8988T (cell line): ENCODE data around the gene GMNN.
"Not testable (repeated sequence)": the region's sequence is repeated elsewhere in the genome, so short reads cannot be mapped to it uniquely, and the experiment has no call there.

Source experiments
- DNase-seq: peaks from one replicate; pipeline ENCODE4 v3.0.0; 2011

The GMNN gene

DNA sequence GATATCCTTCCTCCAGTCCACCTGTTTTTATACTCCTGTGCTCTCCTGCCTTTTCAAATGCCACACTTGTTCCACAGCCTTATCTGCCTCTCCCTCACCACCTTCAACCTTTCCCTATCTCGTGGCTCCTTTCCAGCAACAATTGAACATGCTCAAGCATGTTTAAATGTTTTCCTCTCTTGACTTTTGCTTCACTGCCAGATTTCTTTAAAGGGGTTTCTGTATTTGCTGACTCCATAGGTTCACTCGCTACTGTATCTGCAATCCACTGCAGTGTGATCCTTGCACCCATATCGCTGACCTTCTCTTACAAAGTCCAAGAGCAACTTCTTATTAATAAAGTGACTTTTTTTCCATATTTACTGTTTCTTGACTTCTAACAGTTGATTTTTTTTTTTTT is 11.2 kb upstream of the GMNN start:
- no peak for DNase-seq

DNA sequence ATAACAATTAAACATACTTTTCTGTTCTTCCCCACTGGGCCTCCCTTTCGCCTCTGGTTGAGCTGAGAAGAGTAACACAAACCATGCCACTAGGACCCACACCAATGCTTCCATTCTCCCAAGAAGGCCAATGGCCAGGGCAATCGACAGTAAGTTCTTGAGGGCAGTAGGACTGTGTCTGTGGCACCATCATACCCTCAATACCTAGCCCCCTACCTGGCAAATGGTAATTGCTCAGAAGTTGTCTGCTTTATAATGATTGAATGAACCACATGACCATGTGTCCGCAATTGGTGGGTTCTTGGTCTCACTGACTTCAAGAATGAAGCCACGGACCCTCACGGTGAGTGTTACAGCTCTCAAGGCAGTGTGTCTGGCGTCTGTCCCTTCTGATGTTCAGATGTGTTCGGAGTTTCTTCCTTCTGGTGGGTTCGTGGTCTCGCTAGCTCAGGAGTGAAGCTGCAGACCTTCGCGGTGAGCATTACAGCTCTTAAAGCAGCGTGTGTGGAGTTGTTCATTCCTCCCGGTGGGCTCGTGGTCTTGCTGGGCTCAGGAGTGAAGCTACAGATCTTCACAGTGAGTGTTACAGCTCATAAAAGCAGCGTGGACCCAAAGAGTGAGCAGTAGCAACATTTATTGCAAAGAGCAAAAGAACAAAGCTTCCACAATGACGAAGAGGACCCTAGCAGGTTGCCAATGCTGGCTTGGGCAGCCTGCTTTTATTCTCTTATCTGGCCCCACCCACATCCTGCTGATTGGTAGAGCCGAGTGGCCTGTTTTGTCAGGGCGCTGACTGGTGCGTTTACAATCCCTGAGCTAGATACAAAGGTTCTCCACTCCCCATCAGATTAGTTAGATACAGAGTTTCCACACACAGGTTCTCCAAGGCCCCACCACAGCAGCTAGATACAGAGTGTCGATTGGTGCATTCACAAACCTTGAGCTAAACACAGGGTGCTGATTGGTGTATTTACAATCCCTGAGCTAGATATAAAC is 9.6 kb upstream of the GMNN start:
- not testable (repeated sequence) for DNase-seq

DNA sequence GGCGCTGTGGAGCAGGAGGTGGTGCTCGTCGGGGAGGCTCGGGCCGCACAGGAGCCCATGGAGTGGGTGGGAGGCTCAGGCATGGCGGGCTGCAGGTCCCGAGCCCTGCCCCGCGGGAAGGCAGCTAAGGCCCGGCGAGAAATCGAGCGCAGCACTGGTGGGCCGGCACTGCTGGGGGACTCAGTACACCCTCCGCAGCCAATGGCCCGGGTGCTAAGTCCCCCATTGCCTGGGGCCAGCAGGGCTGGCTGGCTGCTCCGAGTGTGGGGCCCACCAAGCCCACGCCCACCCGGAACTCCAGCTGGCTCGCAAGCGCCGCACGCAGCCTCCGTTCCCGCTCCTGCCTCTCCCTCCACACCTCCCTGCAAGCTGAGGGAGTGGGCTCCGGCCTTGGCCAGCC is 8.8 kb upstream of the GMNN start:
- not testable (repeated sequence) for DNase-seq

DNA sequence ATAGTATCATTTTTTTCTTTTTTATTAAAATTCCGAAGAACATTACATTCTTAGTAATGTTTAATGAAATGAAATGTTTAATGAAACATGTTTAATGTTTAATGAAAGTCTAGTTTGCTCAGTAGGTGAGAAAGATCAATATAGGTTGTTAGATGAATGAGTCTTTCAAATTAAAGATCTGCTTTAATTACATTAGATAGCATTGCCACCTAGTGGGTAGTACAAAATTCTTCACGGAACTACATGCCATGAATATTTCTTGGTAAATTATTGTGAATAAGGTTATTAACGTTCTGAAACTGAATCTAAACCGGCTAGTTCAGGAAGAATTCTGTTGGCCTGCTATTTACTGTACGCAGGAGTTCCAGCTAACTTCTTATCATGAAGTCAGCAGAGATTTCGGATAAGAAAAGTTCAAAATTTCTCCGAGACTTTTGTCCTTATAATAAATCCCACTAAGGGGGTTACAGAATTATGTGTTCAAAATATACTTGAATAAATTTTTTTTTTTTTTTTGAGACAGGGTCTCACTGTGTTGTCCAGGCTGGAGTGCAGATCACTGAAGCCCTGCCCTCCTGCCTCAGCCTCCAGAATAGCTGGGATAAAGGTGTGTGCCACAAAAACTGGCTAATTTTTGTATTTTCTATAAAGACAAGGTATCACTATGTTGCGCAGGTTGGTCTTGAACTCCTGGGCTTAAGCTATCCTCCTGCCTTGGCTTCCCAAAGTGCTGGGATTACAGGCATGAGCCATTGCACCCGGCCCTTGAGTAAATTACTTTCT is 7.9 kb upstream of the GMNN start:
- DNase-seq, result no peak

DNA sequence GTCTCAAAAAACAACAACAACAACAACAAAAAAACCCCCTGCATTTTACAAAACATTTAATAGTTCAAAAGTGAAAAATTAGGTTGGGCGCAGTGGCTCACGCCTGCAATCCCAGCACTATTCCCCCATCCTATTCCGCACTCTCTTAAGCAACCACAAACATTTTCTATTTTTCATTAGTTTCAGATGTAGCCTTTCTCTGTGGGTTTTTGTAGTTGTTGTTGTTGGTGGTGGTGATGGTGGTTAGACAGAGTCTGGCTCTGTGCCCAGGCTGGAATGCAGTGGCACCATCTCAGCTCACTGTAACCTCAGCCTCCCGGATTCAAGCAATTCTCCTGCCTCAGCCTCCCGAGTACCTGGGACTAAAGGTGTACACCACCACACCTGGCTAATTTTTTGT is 6.4 kb upstream of the GMNN start:
- DNase-seq, result no peak

DNA sequence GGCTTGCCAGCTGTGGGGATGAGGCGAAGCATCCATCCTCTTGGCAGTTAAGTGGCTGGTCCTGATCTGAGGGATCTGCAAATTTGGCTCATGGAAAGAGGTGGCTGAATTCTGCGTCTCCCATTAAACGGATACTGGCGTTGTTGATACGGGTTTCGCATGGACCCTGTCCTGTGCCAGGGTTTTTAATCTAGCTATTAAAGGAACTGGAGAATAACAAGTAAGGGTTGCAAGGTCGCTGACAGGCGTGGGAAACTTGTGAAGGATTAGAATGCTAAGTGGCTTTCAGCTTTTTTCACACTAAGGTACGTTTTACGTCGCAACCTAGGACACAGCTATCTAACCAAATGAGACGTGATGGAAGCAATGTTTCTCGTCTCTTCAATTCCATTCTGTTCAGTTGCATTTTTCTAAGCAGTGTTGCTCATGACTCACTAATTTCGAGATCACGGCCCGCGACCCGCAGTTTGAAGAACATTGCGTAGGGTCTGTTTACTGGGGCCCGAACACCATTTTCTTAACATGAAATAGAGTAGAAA is 852 bp downstream of the GMNN start:
- DNase-seq, result no peak

DNA sequence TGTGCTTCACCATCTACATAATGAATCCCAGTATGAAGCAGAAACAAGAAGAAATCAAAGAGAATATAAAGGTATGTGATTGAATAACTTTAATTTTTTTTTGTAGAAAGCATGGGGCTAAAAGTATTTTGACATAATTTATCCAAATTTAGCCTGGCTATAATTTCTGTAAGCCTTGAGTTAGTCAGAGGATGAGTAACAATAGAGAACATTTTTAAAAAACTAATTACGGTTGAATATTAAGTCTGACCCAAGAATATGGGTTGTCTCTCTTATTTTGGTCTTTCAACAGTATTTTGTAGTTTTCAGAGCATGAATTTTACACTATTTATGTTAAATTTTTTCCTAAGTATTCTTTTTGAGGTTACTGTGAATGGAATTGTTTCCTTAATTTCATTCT is 2.5 kb downstream of the GMNN start:
- DNase-seq, result no peak

DNA sequence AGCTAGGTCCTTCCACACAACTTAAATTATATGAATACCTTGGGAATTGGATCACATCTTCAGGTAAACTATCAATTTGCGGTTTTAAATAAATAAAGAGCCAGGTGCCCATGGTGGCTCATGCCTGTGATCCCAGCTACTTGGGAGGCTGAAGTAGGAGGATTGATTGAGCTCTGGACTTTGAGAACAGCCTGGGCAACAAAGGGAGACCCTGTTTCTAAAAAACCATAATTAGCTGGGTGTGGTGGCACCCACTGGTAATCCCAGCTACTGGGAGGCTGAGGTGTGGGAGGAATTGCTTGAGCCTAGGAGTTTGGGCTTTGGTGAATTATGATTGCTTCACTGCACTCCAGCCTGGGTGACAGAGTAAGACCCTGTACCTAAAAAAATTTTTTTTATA is 3.4 kb downstream of the GMNN start:
- no peak for DNase-seq

DNA sequence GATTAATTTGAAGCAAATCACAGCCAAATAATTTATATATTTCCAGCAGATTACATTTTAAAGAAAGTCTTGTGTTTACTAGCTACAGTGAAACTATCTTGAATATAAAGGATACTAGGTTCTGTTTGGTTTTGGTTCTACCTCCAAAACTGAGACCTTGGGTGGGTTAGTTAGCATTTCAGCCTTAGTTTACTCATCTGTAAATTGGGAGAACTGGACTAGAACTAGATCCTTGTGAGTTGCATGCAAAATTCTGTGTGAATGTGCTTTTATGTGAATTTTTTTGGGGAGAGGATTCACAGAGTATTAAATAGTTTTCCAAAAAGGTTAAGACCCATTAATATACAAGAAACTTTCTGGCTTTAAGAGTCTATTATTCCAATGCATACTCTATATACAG is 4.1 kb downstream of the GMNN start:
- no peak for DNase-seq

DNA sequence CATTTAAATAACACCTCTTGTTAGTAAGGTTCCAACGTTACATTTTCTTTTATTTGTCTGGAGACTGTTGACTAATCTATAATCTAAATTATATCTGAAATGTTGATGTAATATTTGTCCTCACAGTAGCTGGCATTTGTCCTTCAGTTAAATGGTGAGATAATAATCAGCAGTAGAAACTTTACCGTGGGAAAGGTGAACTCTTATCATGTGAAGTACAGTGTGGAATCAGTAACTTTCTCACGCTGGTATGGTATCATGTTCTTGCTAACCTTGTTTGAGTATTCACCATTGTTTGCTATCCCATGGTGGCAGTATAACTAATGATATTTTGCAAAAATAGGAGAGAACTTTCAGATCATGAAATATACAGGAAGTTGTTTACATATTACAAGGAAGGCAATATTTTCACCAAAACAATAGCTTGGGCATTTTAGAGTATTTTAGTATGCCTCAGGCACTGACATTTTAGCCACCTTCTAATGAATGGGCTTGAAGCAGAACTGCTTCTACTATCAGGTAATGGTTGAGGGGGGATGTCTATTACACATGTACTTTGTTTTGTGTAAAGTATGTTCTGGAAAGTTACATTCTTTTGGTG is 4.8 kb downstream of the GMNN start:
- no peak for DNase-seq

DNA sequence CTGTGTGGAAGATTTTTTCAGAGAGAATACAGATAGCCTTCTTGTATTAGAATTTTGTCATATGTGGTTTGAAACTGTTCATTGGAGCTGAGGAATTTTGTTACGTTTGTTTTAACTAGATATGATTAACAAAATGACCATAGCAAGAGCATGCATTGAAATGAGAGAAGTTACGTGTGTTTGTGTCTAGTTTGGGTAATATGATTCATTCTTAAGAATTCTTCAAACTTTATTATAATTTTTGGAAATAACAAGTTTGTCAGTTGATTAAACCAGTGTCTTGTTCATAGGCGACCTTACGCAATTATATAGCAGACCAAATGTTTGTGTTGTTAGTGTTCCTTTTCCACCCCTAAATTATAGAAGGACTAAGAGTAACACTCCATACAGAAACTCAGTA is 5.5 kb downstream of the GMNN start:
- DNase-seq, result no peak

DNA sequence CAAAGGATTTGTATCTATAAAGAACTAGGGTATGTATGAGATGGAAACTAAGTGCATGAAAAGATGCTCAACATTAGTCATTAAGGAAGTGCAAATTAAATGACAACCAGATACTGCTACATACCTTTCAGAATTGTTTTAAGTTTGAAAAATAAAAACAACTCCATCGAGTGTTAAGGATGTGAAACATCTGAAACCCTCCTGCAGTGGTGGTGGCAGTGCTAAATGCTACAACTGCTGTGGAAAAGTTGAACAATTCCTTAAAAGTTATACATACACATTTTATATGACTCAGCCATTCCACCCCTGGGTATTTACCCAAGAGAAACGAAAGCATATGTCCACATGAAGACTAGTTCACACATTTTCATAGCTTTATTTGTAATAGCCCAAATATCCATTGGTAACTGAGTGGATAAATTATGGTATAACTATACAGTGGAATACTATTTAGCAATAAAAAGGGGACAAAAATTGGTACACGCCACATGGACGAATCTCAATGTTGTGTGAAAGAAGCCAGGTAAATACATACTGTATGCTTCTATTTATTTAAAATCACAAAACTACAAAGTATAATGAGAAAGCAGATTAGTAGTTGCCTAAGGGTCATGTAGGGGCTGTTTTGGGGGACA is 13.4 kb downstream of the GMNN start:
- no peak for DNase-seq

DNA sequence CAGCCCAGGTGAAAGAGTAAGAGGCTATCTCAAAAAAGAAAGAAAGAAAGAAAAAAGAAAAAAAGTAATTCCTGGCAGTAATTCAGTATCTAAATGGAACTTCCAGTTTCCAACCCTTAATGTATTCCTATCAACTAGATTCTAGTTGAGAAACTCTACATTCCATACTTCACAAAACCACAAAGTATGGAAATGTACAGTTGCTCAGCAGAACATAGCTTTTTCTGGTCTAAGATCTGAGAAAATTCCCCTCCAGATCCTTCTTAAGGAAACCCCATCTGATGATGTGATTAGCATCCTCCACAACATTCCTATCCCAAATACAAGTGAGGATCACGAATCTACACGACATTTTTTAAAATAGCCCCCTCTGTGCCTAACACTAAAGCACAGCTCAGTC is 20.4 kb downstream of the GMNN start:
- DNase-seq, result no peak

DNA sequence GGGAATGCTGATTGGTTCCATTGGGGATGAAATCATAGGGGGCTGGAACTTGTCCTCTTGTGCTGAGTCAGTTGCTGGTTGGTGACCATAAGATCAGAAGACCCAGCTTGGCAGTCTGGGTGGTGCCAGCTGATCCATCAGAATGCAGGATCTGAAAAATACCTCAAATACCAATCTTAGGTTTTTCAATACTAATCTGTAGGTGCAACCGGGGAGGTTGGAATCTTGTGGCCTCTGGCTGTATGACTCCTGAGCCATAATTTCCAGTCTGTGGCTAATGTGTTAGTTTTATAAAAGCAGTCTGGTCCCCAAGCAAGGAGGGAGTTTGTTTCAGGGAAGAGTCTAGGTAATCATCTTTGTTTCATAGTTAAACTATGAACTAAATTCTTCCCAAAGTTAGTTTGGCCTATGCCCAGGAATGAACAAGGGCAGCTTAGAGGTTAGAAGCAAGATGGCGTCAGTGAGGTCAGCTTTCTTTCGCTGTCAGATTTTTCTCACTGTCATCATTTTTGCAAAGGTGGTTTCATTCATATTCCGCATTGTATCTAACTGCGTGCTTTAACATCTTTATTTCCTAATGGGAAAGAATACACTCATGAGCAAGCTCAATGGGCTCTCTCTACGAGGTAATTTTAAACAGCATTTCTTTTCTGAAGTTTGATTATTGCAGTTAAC is 22.0 kb downstream of the GMNN start:
- DNase-seq, result no peak

DNA sequence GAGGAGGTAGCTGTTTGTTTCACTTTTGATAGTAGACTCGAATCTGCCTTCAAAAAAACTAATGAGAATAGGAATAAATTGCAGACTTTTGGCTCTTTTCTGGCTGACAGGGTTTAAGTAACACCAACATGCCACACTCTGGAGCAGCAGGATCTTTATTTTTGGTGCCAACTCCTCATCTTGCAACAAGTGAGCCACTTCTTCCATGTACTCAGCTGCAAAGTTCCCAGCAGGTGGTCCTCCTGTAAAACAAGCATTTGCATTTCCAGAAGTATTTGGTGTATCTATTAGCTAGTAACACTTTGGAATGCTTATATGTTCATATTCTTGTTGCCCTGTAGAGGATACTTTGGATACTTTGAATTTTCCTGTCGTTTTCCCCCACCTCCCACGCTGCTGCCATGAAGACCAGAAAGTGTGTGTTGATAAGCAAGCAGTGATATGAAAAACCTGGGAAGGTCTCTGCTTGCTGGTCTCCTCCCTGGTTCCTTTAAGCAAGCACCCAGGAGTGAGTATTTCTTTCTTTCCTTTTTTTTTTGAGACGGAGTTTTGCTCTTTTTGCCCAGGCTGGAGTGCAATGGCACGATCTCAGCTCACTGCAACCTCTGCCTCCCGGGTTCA is 23.0 kb downstream of the GMNN start:
- no peak for DNase-seq

DNA sequence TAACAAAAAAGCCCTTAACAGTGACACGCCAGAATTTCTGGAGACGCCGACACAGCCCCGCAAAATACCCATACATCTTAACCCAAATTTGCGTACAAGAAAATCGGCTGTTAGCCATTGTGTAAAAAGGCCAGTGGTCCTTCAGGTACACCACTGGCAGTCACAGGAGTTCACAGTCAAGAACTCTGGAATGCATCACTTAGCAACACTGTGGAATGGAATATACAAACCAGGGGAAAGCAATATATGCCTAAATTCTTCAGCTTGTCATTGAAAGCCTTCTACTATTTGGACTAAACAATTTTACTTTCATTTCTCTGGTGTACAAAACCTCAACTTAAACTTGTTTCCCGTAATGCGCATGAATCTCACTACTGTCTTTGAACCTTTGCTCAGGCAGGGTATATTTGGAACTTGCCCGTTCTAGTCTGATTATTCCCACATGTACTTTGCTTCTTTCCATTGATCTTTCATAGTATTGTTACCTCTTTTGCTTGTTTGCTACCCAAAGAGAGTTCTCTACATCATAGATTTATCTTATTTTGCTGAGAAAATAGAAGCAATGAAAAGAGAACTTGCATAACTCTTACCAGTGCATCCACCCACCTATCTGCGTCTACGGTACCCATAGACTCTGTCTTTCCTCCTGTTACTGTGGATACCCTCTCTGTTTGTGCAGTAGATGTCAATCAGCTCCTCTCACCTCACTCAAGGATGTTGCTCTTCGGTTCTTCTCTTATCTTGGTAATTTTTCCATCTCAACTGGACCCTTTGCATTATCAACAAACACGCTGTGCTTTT is 24.2 kb downstream of the GMNN start, which contains the start of gene ARMH2:
TSS of gene ARMH2 (minus strand) at position 178 of the 801 bp plus-strand sequence. CDS start at position 118, 60 bp downstream.
- DNase-seq, result no peak

DNA sequence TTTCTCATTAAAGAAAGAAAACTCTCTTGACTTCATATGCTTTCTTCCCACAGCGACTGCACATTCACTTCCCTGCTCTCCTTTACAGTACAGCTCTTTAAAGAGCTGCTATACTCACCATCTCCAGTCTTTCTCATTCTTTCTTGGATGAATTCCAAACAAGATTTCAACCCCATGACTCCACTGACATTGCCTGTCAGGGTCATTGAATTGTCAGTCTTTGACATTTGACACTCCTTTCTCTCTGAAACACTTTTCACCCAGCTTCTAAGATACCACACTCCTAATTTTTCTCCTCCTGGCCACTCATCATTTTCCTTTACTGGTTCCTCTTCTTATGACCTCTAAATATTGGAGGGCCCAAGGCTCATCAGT is 24.8 kb downstream of the GMNN start:
- DNase-seq, result no peak

DNA sequence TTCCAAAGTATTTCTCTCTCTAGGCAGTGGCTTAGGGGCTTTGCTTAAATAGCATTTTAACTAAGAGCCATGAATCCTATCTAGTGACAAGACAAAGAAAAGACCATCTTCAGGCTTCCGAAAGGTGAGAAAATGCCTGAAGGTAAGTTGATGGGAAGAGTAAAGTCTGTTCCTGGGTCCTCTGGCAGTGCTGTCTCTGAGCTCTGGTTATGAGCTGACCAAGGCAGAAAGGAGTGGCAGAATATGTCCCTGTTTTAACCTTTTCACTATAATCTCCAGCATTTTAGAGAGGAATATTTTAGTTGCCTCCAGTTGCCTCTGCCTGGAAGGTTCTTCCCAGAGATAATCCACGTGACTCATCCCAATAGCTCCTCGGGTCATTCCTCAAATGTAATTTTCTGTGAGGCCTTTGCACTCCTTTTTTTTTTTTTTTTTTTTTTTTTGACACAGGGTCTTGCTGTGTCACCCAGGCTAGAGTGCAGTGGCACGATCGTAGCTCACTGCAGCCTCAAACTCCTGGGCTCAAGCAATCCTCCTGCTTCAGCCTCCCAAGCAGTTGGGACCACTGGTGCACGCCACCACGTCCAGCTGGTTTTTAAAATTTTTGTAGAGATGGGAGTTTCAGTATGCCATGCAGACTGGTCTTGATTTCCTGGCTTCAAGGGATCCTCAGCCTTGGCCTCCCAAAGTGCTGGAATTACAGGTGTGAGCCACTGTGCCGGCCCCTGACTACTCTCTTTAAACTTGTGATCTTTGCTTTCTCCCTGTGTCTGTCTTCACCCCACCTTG is 27.7 kb downstream of the GMNN start:
- no peak for DNase-seq

DNA sequence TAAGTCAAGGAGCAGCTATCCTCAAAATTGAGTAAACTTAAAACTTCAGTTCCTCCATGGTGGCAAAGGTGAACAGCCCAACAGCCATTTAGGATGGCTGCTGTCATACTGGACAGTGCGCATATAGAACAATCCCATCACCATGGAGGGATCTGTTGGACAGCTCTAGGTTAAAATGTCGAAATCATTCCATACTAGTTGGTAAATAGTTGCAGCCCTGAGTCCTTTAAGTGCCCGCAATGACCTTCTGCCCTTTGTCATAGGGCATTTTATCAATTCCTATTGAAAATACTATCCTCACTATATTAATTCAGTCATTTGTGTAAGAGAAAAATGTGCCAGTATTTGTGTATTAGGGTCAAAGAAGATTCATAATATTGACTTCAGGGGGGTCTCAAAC is 32.8 kb downstream of the GMNN start:
- DNase-seq, result no peak

DNA sequence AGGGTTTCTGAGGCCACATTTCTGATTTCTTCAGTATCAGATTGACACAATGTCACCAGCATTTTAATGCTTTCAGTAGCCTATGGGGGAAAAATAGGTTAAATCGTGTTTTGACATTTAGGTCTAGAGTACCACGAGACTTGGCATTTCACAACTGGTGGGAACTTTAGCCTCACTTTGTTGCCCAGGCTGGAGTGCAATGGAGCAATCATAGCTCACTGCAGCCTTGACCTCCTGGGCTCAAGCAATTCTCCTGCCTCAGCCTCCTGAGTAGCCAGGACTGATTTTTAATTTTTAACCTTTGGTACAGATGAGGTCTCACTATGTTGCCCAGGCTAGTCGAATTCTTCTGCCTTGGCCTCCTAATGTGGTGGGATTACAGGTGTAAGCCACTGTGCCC is 35.0 kb downstream of the GMNN start:
- no peak for DNase-seq
